ENCODE data around the gene ACCSL. TPM values are rescaled to one million over a fixed set of nuclear protein-coding genes. Genes with fewer than 3 reads are reported as not detected.

The ACCSL gene
- total RNA-seq, 1 experiment from 2014 or later = not detected

GRCh38 chr11:44016546-44017442 is 31.0 kb upstream of the ACCSL start:
- in situ Hi-C loops (cut with HindIII; ENCODE audit: low pct_unique_long_range_greater_than_20kb, low sequenced_read_pairs) = no loop called here

GRCh38 chr11:44017443-44018126 is 30.2 kb upstream of the ACCSL start:
- in situ Hi-C loops (cut with HindIII; ENCODE audit: low pct_unique_long_range_greater_than_20kb, low sequenced_read_pairs) = no loop called here
- no peak for DNase-seq (ENCODE audit: low read depth)

More at GRCh38 chr11:44016546-44017442, 31.0 kb upstream of the ACCSL start:
- DNase-seq (ENCODE audit: low read depth) = no peak

GRCh38 chr11:44018127-44018521 is 29.7 kb upstream of the ACCSL start:
- in situ Hi-C loops (cut with HindIII; ENCODE audit: low pct_unique_long_range_greater_than_20kb, low sequenced_read_pairs) = no loop called here
- DNase-seq (ENCODE audit: low read depth) = no peak

- DNase-seq (ENCODE audit: low read depth) = no peak
- in situ Hi-C loops (cut with HindIII; ENCODE audit: low pct_unique_long_range_greater_than_20kb, low sequenced_read_pairs) = no loop called here
These were observed 29.0 kb upstream of the ACCSL start for GRCh38 chr11:44018829-44019228.

GRCh38 chr11:44024977-44025376 is 22.8 kb upstream of the ACCSL start:
- in situ Hi-C loops (cut with HindIII; ENCODE audit: low pct_unique_long_range_greater_than_20kb, low sequenced_read_pairs) = no loop called here
- no peak for DNase-seq (ENCODE audit: low read depth)

GRCh38 chr11:44025727-44026126 is 22.1 kb upstream of the ACCSL start:
- in situ Hi-C loops (cut with HindIII; ENCODE audit: low pct_unique_long_range_greater_than_20kb, low sequenced_read_pairs) = no loop called here
- no peak for DNase-seq (ENCODE audit: low read depth)

- in situ Hi-C loops (cut with HindIII; ENCODE audit: low pct_unique_long_range_greater_than_20kb, low sequenced_read_pairs) = no loop called here
These were observed 19.4 kb upstream of the ACCSL start for GRCh38 chr11:44028401-44028800.

GRCh38 chr11:44028816-44029506 is 18.8 kb upstream of the ACCSL start:
- no peak for DNase-seq (ENCODE audit: low read depth)
- in situ Hi-C loops (cut with HindIII; ENCODE audit: low pct_unique_long_range_greater_than_20kb, low sequenced_read_pairs) = no loop called here

More at GRCh38 chr11:44028401-44028800, 19.4 kb upstream of the ACCSL start:
- DNase-seq (ENCODE audit: low read depth) = no peak

GRCh38 chr11:44029507-44029845 is 18.3 kb upstream of the ACCSL start:
- in situ Hi-C loops (cut with HindIII; ENCODE audit: low pct_unique_long_range_greater_than_20kb, low sequenced_read_pairs) = no loop called here
- no peak for DNase-seq (ENCODE audit: low read depth)

- no peak for DNase-seq (ENCODE audit: low read depth)
- in situ Hi-C loops (cut with HindIII; ENCODE audit: low pct_unique_long_range_greater_than_20kb, low sequenced_read_pairs) = no loop called here
These were observed 17.5 kb upstream of the ACCSL start for GRCh38 chr11:44029977-44030911.

GRCh38 chr11:44030996-44031395 is 16.8 kb upstream of the ACCSL start:
- in situ Hi-C loops (cut with HindIII; ENCODE audit: low pct_unique_long_range_greater_than_20kb, low sequenced_read_pairs) = no loop called here
- DNase-seq (ENCODE audit: low read depth) = no peak

- in situ Hi-C loops (cut with HindIII; ENCODE audit: low pct_unique_long_range_greater_than_20kb, low sequenced_read_pairs) = no loop called here
- no peak for DNase-seq (ENCODE audit: low read depth)
These were observed 16.2 kb upstream of the ACCSL start for GRCh38 chr11:44031549-44031948.

GRCh38 chr11:44032299-44033085 is 15.3 kb upstream of the ACCSL start:
- in situ Hi-C loops (cut with HindIII; ENCODE audit: low pct_unique_long_range_greater_than_20kb, low sequenced_read_pairs) = no loop called here
- no peak for DNase-seq (ENCODE audit: low read depth)

- DNase-seq (ENCODE audit: low read depth) = no peak
- in situ Hi-C loops (cut with HindIII; ENCODE audit: low pct_unique_long_range_greater_than_20kb, low sequenced_read_pairs) = no loop called here
These were observed 14.3 kb upstream of the ACCSL start for GRCh38 chr11:44033411-44033850.

- no peak for DNase-seq (ENCODE audit: low read depth)
- in situ Hi-C loops (cut with HindIII; ENCODE audit: low pct_unique_long_range_greater_than_20kb, low sequenced_read_pairs) = no loop called here
These were observed 13.9 kb upstream of the ACCSL start for GRCh38 chr11:44033856-44034255.

- in situ Hi-C loops (cut with HindIII; ENCODE audit: low pct_unique_long_range_greater_than_20kb, low sequenced_read_pairs) = no loop called here
These were observed 13.1 kb upstream of the ACCSL start for GRCh38 chr11:44034639-44035038.

More at GRCh38 chr11:44034639-44035038, 13.1 kb upstream of the ACCSL start:
- no peak for DNase-seq (ENCODE audit: low read depth)

Measured in Caki2 (cell line).